NCI-H1092 (cell line): ENCODE results near the gene FZR1.
A peak's percentile ranks its signal among the peaks of the same experiment; 100 is the strongest.
"Not testable (repeated sequence)": the region's sequence is repeated elsewhere in the genome, so short reads cannot be mapped to it uniquely, and the experiment has no call there.

Experiments used
- DNase-seq: peaks from one replicate; lab custom pipeline; 2025; lab: John Stamatoyannopoulos, UW

The FZR1 gene

DNA sequence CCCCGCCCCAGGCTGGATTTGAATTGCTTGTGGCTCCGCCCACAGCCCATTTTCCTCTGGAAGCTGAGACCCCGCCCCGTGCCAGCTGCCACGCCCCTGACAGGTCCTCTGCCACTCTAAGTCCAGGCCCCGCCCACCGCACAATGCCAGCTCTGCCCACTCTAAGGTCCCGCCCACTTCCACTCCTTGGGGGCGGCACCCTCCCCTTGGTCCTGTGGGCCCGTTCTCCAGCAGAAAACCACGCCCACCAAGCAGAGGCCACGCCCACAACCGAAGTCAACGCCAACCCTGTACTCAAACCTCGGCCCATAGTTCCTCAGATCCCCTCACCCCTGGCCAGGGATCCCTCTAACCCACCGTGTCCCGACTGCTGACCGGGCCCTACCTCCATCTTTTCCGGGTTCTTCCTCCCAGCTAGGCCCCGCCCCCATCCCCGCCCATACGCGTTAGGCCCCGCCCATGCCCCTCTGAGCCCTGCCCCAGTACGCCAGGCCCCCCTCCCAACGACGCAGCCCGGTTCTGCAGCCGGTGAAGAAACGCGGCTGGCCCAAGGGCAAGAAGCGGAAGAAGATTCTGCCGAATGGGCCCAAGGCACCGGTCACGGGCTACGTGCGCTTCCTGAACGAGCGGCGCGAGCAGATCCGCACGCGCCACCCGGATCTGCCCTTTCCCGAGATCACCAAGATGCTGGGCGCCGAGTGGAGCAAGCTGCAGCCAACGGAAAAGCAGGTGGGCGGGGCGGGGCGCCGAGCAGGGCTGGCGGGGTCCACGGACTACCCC is 67.9 kb downstream of the FZR1 start:
- DNase-seq, result peak; percentile 75

DNA sequence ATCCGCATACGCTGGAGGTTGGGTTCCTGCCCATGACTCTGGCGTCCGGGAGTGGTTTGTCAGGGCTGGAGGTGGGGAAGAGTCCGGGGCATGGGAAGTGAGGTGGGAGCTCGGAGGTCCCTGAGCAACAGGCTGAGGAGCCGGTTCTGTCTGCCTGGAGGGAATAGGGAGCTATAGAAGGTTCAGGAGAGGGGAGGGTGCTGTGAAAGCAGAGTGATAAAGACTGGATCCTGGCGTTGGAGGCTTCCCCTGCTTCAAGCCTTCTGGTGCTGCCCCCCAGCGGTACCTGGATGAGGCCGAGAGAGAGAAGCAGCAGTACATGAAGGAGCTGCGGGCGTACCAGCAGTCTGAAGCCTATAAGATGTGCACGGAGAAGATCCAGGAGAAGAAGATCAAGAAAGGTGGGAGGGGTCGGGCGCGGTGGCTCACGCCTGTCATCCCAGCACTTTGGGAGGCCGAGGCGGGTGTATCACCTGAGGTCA is 69.2 kb downstream of the FZR1 start:
- DNase-seq, result no peak

DNA sequence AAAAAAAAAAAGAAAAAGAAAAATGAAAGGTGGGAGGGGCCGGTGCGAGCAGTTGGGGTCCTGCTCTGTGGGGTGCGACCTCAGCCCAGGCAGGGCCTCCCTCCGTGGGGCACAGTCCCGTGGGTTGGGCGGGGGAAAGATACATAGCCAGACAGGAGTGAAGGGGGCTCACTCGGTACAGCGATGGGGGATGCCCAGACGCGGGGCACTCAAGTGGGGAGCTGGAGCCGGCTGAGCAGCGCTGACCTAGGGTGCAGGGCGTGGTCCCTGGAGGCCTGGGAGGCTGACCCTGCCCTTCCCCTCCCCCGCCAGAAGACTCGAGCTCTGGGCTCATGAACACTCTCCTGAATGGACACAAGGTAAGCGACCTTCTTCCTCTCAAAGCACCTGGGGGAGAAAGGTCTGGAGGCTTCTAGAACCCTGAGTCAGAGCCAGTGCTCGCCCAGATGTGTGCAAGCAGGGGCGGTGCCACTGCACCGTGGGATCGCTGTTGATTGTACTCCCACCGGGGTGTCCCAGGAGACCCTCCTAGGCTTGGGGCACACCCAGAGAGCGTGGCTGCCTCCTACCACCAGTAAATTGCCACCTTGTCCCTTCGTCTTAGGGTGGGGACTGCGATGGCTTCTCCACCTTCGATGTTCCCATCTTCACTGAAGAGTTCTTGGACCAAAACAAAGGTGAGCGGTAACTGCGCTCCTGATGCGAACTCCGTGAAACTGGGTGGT is 70.0 kb downstream of the FZR1 start:
- DNase-seq, result no peak

- DNase-seq, result no peak
Measured at GRCh38 chr19:3576696-3577443, 70.8 kb downstream of the FZR1 start.

DNA sequence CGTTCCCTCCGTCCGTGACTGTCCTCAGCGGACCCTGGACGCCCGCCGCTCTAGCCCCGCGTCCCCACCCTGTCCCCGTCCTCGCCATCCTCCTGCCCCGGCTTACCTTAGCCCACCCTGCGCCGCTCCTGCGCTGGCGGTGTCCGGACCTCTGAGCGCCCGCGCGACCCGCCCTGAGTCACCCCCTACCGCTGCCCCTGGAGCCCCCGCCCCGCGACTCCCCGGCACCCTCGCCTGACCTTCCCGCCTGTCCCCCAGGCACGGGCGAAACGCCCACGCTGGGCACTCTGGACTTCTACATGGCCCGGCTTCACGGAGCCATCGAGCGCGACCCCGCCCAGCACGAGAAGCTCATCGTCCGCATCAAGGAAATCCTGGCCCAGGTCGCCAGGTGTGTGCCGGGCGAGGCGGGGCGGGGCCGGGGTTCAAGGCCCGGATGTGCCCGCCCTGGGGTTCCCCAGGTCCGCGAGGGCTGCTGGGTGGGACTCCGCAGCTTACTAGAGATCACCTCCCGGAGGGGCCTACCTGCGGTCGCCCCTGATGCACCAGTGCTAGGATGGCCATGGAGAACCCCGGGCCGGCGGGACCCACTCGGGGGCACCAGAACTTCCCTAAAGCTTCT is 71.7 kb downstream of the FZR1 start:
- DNase-seq, result no peak

- DNase-seq, result no peak
Measured at GRCh38 chr19:3578390-3578789, 72.3 kb downstream of the FZR1 start.

GRCh38 chr19:3580156-3580934 is 74.2 kb downstream of the FZR1 start:
- no peak for DNase-seq

DNA sequence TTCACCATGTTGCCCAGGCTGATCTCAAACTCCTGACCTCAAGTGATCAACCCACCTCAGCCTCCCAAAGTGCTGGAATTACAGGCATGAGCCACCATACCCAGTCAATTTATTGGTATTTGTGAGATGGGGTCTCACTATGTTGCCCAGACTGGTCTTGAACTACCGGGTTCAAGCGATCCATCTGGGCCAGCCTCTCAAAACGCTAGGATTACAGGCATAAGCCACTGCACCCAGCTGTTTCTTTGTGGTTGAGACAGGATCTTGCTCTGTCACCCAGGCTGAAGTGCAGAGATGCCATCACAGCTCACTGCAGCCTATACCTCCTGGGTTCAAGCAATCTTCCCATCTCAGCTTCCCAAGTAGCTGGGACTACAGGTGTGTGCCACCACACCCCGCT is 75.7 kb downstream of the FZR1 start:
- DNase-seq, result not testable (repeated sequence)

DNA sequence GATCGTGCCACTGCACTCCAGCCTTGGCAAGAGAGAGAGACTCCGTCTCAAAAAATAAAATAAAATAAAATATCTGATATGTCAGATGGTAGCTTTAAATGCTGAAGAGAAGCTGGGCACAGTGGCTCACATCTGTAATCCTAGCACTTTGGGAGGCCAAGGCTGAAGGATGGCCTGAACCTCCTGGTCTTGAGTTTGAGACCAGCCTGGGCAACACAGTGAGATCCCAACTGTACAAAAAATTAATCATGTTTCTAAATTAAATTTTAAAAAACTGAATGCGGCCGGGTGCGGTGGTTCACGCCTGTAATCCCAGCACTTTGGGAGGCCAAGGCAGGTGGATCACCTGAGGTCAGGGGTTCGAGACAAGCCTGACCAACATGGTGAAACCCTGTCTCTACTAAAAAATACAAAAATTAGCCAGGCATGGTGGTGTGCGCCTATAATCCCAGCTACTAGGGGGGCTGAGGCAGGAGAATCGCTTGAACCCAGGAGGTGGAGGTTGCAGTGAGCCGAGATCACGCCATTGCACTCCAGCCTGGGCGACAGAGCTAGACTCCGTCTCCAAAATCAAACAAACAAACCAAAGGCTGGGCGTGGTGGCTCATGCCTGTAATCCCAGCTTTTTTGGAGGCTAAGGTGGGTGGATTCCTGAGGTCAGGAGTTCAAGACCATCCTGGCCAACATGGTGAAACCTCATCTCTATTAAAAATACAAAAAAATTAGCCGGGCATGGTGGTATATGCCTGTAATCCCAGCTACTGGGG is 78.1 kb downstream of the FZR1 start:
- not testable (repeated sequence) for DNase-seq

GRCh38 chr19:3585301-3586126 is 79.4 kb downstream of the FZR1 start, which contains the start of gene GIPC3:
GIPC3 (plus strand) TSS chr19:3585478; CDS start chr19:3585598, 120 bp downstream.
- DNase-seq, result no peak

GRCh38 chr19:3586127-3586626 is 80.1 kb downstream of the FZR1 start:
- no peak for DNase-seq

- no peak for DNase-seq
Measured at GRCh38 chr19:3586707-3587346, 80.7 kb downstream of the FZR1 start.
